GM19452 (cell line): Measurements from ENCODE around the gene TSSC4.

Source experiments
- ATAC-seq: cut with Tn5 transposase; IDR thresholded peaks from one replicate; pipeline ENCODE4 v1.9.1; 2021; ENCODE audit not compliant: unreplicated experiment

The TSSC4 gene

DNA sequence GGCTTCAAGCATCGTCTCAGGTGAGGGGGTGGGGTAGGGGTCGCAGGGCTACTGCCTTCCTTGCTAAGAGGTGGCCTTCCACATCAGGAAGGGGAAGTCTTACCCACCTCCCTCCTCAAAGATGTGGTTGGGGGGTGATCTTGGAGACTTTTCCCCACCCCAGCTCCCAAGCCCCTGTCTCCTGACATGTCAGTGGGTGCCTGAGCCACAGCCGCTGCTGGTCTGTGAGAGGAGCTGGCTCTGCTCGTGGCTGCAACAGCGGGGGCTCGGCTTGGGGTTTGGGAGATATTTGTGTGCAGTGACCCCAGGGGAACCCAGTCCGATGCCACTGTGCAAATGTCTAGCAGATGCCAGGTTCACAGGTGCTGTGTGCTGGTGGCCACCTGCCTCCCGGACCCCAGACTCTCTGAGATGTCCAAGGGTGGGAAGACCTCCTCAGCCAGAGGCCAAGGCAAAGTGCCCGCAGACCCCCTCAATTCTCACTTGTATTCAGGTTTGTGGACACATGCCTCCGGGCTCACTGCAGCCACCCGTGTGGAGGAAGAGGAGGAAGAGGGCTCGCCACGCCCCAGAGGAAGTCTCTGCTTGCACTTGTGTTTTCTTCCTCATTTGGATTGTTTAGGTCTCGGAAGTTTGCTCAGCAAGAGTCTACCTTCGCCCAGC lies 46.2 kb downstream of the TSSC4 start:
- ATAC-seq, result no peak

DNA sequence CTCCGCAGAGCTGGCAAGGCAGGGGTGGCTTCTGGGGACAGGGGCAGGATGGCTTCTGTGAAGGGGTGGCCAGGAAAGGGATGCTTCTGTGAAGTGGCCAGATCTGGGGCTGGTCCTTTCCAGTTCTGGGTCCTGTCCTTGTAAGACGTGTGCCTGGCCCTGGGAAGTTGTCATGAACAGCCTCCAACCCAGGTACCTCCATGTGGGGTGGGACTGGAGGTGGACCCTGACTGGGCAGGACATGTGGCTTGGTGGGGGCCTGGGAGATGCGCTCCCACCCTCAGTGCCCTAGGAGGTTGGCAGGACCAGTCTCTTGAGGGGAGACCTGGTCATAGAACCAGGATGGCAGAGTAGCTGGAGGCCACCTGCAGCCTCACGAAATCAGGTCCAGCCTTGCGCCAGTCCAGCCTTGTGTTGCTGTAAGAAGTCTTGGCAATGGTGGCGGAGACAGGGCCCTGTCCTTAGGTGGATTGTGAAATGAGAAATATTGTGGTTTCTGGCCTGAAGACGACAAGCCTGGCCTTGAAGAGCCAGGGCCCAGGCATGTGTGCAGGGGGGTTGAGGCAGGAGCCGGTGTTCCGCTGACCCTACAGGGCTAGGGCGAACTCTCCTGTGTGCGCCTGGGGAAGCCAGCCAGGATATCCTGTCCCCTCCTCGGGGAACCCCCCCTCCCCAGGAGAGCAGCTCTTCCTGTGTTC lies 46.9 kb downstream of the TSSC4 start:
- no peak for ATAC-seq

GRCh38 chr11:2447951-2448650 lies 47.6 kb downstream of the TSSC4 start:
- ATAC-seq, result no peak

DNA sequence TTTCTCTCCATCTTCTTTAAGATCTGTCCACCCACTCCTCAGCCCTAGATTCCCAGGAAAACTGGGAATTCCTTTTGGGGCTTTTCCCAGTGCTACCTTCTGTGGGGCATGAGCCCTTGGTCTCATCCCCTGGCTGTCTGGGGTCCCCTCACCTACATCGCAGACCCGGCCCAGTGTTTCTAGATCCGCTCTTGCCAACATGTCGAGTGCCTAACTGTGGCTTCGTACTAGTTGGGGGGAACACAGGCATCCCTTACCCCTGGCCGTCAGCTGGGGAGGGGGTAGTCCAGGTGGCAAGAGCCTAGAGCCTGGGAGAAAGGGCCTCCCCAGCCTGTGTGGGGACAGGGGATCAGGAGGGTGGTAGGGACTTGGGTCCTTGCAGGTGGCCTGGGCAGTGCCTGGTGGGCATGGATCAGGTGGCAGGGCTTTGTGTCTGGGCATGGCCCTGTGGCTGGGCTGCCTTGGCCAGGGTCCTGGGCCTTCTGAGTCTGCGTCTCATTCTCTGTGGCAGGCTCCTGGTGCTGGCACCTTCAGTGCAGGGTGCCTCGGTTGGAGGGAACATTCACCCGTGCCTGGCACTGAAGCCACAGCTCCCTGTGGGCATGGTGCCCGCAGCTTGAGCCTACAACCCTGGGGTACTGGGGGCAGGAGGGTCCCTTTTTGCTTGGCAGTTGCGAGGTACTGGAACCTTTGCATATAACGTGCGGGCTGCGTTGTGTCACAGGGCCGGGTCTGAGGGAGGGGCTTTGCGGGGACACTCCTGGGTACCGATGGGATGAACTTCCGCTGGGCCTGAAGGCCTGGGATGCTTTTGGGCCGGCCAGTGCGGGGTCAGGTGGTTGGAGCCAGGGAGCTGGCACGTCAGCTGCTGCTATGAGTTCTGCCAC lies 48.4 kb downstream of the TSSC4 start:
- no peak for ATAC-seq

DNA sequence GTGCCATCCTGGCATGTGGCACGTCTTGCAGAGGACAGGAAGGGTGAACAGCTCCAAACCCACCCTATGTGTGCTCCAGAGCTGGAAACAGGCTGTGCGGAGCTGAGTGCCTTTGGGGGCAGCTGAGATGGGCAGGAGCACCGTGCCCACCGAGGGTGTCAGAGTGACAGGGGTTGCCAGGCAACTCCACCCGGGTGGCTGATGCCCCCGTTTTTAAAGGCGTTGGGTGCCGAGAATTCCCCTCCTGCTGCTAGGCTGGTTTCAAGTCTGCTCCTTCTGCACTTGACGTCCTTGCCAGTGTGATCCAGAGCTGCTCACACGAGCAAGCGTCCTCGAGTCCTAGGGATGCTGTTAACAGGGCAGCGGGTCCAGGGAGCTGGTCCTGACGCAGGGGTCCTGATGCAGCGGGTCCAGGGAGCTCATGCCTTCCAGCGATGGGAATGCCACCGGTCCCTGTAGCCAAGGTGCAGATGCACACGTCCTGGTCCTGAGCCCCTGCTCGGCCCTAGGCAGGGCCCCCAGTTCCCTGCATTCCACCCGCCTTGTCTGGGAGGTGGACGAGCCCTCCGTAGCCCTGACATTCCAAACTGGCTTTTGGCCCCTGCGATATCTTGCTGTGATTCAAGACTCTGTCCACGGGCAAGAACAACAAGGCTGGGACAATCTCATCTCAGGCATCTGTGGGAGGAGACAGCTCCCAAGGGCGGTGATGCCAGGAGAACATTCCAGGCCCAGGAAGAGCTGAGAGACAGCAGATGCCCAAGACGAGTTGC lies 49.2 kb downstream of the TSSC4 start:
- ATAC-seq, result no peak

DNA sequence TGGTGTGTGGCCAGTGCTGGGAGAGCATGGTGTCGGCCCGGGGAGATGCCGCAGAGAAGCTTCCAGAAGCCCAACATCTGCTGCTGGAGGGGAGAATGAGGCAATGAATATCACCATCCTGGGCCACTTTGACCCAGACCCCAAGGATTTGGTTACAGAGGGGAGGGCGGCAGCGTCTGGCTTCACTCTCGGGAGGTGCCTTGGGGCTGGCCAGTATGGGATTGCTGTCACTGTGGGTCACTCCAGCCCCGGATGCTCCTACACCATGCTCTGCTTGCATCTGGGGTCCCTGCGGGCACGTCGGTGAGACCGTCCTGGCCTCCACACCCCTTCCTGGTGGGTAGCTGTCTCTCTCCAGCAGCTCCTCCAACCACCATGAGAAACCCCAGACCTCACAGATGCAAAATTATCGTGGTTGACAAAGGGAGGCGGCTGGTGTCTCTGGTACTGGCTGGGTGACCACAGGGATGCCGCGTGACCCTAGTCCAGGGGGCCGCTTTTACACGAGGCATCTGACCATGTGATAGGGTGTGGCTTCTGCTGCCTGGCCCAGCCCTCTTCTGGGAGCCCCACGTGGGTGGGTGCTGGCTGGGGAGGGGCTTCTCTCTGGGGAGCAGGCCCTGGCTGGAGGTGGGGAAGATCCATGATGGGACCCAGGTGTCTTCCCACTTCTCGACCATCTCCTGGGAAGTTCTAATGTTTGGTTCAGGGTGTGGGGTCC lies 49.9 kb downstream of the TSSC4 start:
- no peak for ATAC-seq

DNA sequence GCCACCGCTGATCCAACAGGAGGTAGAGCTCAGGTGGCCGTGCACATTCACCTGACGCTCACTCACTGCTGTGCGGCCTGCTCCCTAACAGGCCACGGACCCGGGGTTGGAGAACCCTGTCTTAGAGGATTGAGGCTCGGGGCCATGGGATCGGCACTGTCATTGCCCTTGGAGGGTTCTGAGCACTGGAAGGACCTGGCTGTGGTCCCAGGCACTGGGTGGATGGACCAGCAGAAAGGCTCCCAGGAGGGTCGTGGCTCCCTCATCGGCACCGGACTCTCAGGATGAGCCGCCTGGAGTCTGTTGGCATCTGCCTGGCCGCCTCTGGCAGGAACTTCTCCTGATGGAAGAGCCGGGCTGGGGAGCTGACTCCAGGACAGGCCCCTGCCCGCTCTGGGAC lies 50.8 kb downstream of the TSSC4 start:
- ATAC-seq, result no peak

DNA sequence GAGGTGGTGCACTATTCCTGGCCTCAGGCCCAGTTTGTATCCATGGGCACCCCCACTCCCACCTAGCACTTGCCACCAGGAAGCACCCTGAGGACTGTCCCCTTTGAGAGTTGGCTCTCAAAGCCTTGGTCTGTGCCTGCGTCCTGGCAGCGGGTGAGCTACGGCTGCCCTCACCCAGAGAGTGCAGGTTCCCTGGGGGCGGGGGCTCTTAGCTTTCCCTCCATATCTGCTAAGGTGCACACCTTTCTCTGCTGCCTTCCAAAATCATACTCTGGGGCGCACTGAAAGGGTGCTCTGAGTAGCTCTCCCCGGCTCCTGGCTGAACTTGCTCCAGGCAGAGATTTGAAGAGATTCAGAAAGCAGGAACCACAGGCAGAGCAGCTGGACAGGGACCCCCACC lies 51.4 kb downstream of the TSSC4 start:
- no peak for ATAC-seq

- no peak for ATAC-seq
Observed at GRCh38 chr11:2452321-2453012, 51.9 kb downstream of the TSSC4 start.

DNA sequence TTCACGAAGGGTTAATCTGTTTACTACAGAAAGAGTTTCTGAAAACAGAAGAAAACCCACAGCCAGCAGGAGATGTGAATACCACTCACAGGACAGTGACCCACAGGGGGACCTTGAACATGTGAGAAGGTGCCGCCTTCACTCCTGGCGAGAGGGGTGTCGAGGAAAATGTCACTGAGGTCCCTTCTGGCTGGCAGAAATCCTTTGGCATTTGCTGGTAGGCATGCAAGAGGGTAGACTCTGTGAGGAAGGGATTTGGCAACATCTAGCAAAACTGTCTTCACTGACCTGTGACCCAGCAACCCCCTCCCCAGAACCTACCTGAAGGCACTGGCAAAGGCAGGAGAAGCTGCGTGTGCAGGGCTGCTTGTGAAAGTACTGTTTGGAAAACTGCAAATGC lies 52.9 kb downstream of the TSSC4 start:
- ATAC-seq, result no peak
